Measurements from ENCODE around the gene GP1BA. TPM values are rescaled to one million over a fixed set of nuclear protein-coding genes. Genes with fewer than 3 reads are reported as not detected.

GP1BA gene
- total RNA-seq, 1 experiment from 2014 or later: not detected

DNA sequence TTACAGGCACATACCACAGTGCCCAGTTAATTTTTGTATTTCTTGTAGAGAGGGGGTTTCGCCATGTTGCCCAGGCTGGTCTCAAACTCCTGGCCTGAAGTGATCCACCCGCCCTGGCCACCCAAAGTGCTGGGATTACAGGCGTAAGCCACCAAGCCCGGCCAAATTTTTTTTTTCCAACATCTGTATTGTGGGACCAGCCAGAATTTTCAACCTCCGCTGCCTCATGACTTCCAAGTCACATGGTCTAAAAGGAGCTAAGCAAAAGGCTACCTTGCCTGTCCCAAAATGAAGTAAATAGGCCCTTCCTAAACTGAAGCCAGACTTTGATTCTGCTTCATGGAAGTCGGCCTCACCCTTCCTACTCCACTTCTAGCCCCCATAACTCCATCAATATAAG lies 39.7 kb downstream of the GP1BA start:
- peaks cover 5% of the 10 kb centered on the region for H3K36me3 Mint-ChIP-seq
- H3K4me1 Mint-ChIP-seq: peaks cover 24% of the 10 kb centered on the region
- no peak overlapping the region for H3K27ac Mint-ChIP-seq
- ChIA-PET POLR2A (interaction anchor here (0.6 to 1.7 kb wide), 2 partner anchors 63 to 141 kb away, joined by 4 to 5 read pairs; no protein-coding TSS in a partner anchor), CTCF (interaction anchor here (3.2 kb wide), 1 partner anchor 8 kb away, joined by 14 read pairs; no protein-coding TSS in a partner anchor)
- H3K27me3 Mint-ChIP-seq (ENCODE audit: low read depth): peaks cover 53% of the 10 kb centered on the region
- DNase-seq (ENCODE audit: low spot score) (no peak), ATAC-seq (no peak)
- H3K9me3 Mint-ChIP-seq: no peaks in the 10 kb centered on the region
- TF ChIP-seq RORB (CRISPR knock-in tag; IDR thresholded peaks at IDR 0.05): no peak
- TF ChIP-seq ZNF396 (CRISPR knock-in tag; IDR thresholded peaks at IDR 0.05; ENCODE audit: borderline replicate concordance): no peak
- TF ChIP-seq, protein P1, sequence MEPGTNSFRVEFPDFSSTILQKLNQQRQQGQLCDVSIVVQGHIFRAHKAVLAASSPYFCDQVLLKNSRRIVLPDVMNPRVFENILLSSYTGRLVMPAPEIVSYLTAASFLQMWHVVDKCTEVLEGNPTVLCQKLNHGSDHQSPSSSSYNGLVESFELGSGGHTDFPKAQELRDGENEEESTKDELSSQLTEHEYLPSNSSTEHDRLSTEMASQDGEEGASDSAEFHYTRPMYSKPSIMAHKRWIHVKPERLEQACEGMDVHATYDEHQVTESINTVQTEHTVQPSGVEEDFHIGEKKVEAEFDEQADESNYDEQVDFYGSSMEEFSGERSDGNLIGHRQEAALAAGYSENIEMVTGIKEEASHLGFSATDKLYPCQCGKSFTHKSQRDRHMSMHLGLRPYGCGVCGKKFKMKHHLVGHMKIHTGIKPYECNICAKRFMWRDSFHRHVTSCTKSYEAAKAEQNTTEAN (CRISPR knock-in tag; IDR thresholded peaks at IDR 0.05): no peak
- TF ChIP-seq SMAD3 (CRISPR knock-in tag; IDR thresholded peaks at IDR 0.05; ENCODE audit: borderline replicate concordance): no peak
- TF ChIP-seq GABPB1 (CRISPR knock-in tag; IDR thresholded peaks at IDR 0.05): no peak
- TF ChIP-seq, protein P2, sequence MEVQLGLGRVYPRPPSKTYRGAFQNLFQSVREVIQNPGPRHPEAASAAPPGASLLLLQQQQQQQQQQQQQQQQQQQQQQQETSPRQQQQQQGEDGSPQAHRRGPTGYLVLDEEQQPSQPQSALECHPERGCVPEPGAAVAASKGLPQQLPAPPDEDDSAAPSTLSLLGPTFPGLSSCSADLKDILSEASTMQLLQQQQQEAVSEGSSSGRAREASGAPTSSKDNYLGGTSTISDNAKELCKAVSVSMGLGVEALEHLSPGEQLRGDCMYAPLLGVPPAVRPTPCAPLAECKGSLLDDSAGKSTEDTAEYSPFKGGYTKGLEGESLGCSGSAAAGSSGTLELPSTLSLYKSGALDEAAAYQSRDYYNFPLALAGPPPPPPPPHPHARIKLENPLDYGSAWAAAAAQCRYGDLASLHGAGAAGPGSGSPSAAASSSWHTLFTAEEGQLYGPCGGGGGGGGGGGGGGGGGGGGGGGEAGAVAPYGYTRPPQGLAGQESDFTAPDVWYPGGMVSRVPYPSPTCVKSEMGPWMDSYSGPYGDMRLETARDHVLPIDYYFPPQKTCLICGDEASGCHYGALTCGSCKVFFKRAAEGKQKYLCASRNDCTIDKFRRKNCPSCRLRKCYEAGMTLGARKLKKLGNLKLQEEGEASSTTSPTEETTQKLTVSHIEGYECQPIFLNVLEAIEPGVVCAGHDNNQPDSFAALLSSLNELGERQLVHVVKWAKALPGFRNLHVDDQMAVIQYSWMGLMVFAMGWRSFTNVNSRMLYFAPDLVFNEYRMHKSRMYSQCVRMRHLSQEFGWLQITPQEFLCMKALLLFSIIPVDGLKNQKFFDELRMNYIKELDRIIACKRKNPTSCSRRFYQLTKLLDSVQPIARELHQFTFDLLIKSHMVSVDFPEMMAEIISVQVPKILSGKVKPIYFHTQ (CRISPR knock-in tag; IDR thresholded peaks at IDR 0.05): no peak
- no peak for TF ChIP-seq MXD4 (CRISPR knock-in tag; IDR thresholded peaks at IDR 0.05; ENCODE audit: borderline replicate concordance)
- TF ChIP-seq, protein P3, sequence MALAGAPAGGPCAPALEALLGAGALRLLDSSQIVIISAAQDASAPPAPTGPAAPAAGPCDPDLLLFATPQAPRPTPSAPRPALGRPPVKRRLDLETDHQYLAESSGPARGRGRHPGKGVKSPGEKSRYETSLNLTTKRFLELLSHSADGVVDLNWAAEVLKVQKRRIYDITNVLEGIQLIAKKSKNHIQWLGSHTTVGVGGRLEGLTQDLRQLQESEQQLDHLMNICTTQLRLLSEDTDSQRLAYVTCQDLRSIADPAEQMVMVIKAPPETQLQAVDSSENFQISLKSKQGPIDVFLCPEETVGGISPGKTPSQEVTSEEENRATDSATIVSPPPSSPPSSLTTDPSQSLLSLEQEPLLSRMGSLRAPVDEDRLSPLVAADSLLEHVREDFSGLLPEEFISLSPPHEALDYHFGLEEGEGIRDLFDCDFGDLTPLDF (CRISPR knock-in tag; IDR thresholded peaks at IDR 0.05): no peak
- TF ChIP-seq, protein P4, sequence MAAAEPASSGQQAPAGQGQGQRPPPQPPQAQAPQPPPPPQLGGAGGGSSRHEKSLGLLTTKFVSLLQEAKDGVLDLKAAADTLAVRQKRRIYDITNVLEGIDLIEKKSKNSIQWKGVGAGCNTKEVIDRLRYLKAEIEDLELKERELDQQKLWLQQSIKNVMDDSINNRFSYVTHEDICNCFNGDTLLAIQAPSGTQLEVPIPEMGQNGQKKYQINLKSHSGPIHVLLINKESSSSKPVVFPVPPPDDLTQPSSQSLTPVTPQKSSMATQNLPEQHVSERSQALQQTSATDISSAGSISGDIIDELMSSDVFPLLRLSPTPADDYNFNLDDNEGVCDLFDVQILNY (CRISPR knock-in tag; IDR thresholded peaks at IDR 0.05): no peak
- no peak for TF ChIP-seq SMAD4 (CRISPR knock-in tag; IDR thresholded peaks at IDR 0.05)
- TF ChIP-seq, protein P5, sequence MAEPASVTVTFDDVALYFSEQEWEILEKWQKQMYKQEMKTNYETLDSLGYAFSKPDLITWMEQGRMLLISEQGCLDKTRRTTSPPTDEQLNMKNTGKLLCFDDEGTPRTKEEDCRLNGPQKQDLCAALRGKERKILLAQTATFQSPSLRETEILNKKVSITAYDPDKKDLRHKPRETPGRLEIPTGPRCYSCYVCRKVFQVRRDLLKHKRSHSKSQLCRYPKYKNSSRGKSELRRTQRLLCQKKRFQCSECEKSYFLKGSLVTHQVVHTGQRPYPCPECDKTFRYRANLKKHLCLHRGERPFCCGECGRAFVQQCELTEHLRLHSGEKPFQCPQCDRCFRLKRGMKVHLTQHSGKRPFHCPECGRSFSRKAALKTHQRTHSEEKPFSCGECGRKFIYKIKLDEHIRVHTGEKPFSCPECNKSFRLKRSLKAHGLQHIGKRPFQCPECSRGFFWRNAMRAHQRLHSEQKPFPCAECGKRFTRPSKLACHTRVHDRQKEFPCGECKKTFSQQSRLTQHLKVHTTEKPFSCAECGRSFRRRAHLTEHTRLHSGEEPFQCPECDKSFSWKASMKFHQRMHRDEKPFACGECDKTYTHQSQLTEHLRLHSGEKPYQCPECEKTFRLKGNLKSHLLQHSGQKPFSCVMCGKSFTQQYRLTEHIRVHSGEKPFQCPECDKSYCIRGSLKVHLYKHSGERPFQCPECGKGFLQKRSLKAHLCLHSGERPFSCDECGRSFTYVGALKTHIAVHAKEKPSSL (CRISPR knock-in tag; conservative IDR thresholded peaks at IDR 0.05): no peak
- TF ChIP-seq, protein P6, sequence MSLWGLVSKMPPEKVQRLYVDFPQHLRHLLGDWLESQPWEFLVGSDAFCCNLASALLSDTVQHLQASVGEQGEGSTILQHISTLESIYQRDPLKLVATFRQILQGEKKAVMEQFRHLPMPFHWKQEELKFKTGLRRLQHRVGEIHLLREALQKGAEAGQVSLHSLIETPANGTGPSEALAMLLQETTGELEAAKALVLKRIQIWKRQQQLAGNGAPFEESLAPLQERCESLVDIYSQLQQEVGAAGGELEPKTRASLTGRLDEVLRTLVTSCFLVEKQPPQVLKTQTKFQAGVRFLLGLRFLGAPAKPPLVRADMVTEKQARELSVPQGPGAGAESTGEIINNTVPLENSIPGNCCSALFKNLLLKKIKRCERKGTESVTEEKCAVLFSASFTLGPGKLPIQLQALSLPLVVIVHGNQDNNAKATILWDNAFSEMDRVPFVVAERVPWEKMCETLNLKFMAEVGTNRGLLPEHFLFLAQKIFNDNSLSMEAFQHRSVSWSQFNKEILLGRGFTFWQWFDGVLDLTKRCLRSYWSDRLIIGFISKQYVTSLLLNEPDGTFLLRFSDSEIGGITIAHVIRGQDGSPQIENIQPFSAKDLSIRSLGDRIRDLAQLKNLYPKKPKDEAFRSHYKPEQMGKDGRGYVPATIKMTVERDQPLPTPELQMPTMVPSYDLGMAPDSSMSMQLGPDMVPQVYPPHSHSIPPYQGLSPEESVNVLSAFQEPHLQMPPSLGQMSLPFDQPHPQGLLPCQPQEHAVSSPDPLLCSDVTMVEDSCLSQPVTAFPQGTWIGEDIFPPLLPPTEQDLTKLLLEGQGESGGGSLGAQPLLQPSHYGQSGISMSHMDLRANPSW (CRISPR knock-in tag; conservative IDR thresholded peaks at IDR 0.05; ENCODE audit: low read depth): no peak
- no peak for TF ChIP-seq GTF2I (CRISPR knock-in tag; conservative IDR thresholded peaks at IDR 0.05)
- no peak for TF ChIP-seq JAZF1 (CRISPR knock-in tag; IDR thresholded peaks at IDR 0.05)
- no peak overlapping the region for H3K4me3 Mint-ChIP-seq
